ENCODE data around the gene ERC2.

Gene ERC2

GRCh38 chr3:55559500-55560423 is 908.5 kb downstream of the ERC2 start:
- no peak for DNase-seq

- DNase-seq: no peak
These were observed 910.0 kb downstream of the ERC2 start for GRCh38 chr3:55558316-55558715.

- no peak for DNase-seq
These were observed 910.7 kb downstream of the ERC2 start for GRCh38 chr3:55557549-55557948.

GRCh38 chr3:55556619-55557537 is 911.4 kb downstream of the ERC2 start:
- no peak for DNase-seq

- DNase-seq: no peak
These were observed 912.2 kb downstream of the ERC2 start for GRCh38 chr3:55555873-55556618.

GRCh38 chr3:55554634-55555425 is 913.4 kb downstream of the ERC2 start:
- DNase-seq: no peak

GRCh38 chr3:55551644-55552043 is 916.6 kb downstream of the ERC2 start:
- DNase-seq: no peak

- DNase-seq: no peak
These were observed 919.1 kb downstream of the ERC2 start for GRCh38 chr3:55549177-55549576.

GRCh38 chr3:55546866-55547669 is 921.2 kb downstream of the ERC2 start:
- no peak for DNase-seq

- DNase-seq: no peak
These were observed 922.3 kb downstream of the ERC2 start for GRCh38 chr3:55545995-55546394.

- DNase-seq: no peak
These were observed 924.0 kb downstream of the ERC2 start for GRCh38 chr3:55544219-55544618.

GRCh38 chr3:55543181-55543614 is 925.1 kb downstream of the ERC2 start:
- no peak for DNase-seq

GRCh38 chr3:55541456-55541855 is 926.8 kb downstream of the ERC2 start:
- no peak for DNase-seq

GRCh38 chr3:55541016-55541415 is 927.3 kb downstream of the ERC2 start:
- no peak for DNase-seq

GRCh38 chr3:55540579-55540978 is 927.7 kb downstream of the ERC2 start:
- no peak for DNase-seq

GRCh38 chr3:55538158-55538557 is 930.1 kb downstream of the ERC2 start:
- no peak for DNase-seq

GRCh38 chr3:55537563-55537962 is 930.7 kb downstream of the ERC2 start:
- DNase-seq: no peak

GRCh38 chr3:55537129-55537528 is 931.1 kb downstream of the ERC2 start:
- no peak for DNase-seq

- DNase-seq: no peak
These were observed 933.4 kb downstream of the ERC2 start for GRCh38 chr3:55534876-55535275.

GRCh38 chr3:55532806-55533205 is 935.5 kb downstream of the ERC2 start:
- DNase-seq: no peak

GRCh38 chr3:55531321-55531720 is 936.9 kb downstream of the ERC2 start:
- no peak for DNase-seq
